Adrenal gland (tissue), 5 donors: ENCODE data around the gene INPP4B.

ENCODE experiments used
- POLR2A ChIP-seq, 2 donors: fragments of 450-650 bp; IDR thresholded peaks; one replicate each; pipeline ENCODE4 v1.6.1; 2017; ENCODE audit warnings: antibody characterized with exemption in 2 of 2, mild to moderate bottlenecking in 2 of 2, moderate library complexity in 1 of 2
- TF ChIP-seq, protein P1 (sequence below), 6 experiments: fragments of 450-650 bp in 4 of 6; fragments of 200-600 bp in 2 of 6; sonication (generic) in 1 of 6; IDR thresholded peaks; 1 replicate in 5 of 6; 2 replicates in 1 of 6; pipeline versions ENCODE4 v1.5.1 to v1.8.0; 2016 to 2021; ENCODE audit warnings: antibody characterized with exemption in 6 of 6, mild to moderate bottlenecking in 2 of 6, moderate library complexity in 1 of 6
- donor health status: DM: no; HTN: no; CAD: no.

DNA sequence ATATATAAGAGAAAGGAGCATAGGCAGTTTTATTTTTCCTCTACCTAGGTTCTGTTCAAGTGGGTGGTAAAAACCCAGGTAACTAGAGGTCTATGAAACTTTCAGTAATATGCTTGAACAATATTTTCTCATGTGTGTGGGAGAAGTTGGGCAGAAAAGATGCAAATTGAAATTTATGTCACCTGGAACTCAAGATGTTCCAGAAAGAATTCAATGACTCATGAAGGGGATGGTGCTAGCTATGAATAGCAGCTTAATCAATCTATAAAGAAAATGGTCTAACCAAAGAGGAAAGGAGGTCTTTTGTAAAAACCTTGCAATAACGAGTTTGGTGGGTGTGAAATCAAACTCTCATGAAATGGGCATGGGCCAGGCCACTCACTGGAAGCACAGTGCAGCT, 263.8 kb downstream of the INPP4B start:
- TF ChIP-seq, protein P1, sequence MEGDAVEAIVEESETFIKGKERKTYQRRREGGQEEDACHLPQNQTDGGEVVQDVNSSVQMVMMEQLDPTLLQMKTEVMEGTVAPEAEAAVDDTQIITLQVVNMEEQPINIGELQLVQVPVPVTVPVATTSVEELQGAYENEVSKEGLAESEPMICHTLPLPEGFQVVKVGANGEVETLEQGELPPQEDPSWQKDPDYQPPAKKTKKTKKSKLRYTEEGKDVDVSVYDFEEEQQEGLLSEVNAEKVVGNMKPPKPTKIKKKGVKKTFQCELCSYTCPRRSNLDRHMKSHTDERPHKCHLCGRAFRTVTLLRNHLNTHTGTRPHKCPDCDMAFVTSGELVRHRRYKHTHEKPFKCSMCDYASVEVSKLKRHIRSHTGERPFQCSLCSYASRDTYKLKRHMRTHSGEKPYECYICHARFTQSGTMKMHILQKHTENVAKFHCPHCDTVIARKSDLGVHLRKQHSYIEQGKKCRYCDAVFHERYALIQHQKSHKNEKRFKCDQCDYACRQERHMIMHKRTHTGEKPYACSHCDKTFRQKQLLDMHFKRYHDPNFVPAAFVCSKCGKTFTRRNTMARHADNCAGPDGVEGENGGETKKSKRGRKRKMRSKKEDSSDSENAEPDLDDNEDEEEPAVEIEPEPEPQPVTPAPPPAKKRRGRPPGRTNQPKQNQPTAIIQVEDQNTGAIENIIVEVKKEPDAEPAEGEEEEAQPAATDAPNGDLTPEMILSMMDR (IDR thresholded peaks at IDR 0.05), result no peak
- TF ChIP-seq POLR2A (IDR thresholded peaks at IDR 0.05), result no peak
